ENCODE data around the gene ELMOD1.
A peak's percentile ranks its signal among the peaks of the same experiment; 100 is the strongest.

ELMOD1 gene

GRCh38 chr11:107689317-107690202, 98.6 kb downstream of the ELMOD1 start:
- H3K36me3 ChIP-seq (ENCODE audit: control insufficient read depth in 2 of 2, insufficient read depth in 1 of 2, low read length in 2 of 2) = no peaks in the 10 kb centered on the region
- H3K27ac ChIP-seq (ENCODE audit: extremely low read depth, low read depth, low read length) = no peak overlapping the region
- H3K4me1 ChIP-seq (ENCODE audit: control insufficient read depth, insufficient read depth, low read length) = no peaks in the 10 kb centered on the region
- TF ChIP-seq ZNF148 (tag by site-specific recombination; IDR thresholded peaks at IDR 0.05; ENCODE audit: borderline replicate concordance) (no peak), ZFP37 (tag by site-specific recombination; IDR thresholded peaks at IDR 0.05) (no peak), ZEB2 (tag by site-specific recombination; IDR thresholded peaks at IDR 0.05) (0 out of 2 replicates have a peak, but pooled peaks have one; percentile 44), MYNN (tag by site-specific recombination; IDR thresholded peaks at IDR 0.05; ENCODE audit: borderline replicate concordance) (no peak), ZNF423 (tag by site-specific recombination; IDR thresholded peaks at IDR 0.05) (no peak), BCL11B (tag by site-specific recombination; IDR thresholded peaks at IDR 0.05; ENCODE audit: low read depth) (peak; percentile 18; the same call in 1 of the 2 replicates), ZNF37A (tag by site-specific recombination; IDR thresholded peaks at IDR 0.05) (no peak), ZNF416 (tag by site-specific recombination; IDR thresholded peaks at IDR 0.05) (no peak), ZIC2 (tag by site-specific recombination; IDR thresholded peaks at IDR 0.05) (no peak), FEZF1 (tag by site-specific recombination; IDR thresholded peaks at IDR 0.05) (no peak), PRDM1 (tag by site-specific recombination; IDR thresholded peaks at IDR 0.05) (peak; percentile 51; the same call in 1 of the 2 replicates), ZNF837 (tag by site-specific recombination; IDR thresholded peaks at IDR 0.05) (no peak), ZNF239 (tag by site-specific recombination; IDR thresholded peaks at IDR 0.05) (no peak), PRDM10 (tag by site-specific recombination; IDR thresholded peaks at IDR 0.05) (0 out of 2 replicates have a peak, but pooled peaks have one; percentile 28), YY2 (tag by site-specific recombination; IDR thresholded peaks at IDR 0.05) (no peak), CTCF (tag by site-specific recombination; IDR thresholded peaks at IDR 0.05) (0 out of 2 replicates have a peak, but pooled peaks have one; percentile 9), ZNF654 (tag by site-specific recombination; IDR thresholded peaks at IDR 0.05; ENCODE audit: low read depth) (peak; percentile 84), ZNF169 (tag by site-specific recombination; IDR thresholded peaks at IDR 0.05) (no peak), ZSCAN30 (tag by site-specific recombination; IDR thresholded peaks at IDR 0.05) (peak; percentile 66), RBAK (tag by site-specific recombination; IDR thresholded peaks at IDR 0.05) (no peak), ZNF76 (tag by site-specific recombination; IDR thresholded peaks at IDR 0.05; ENCODE audit: borderline replicate concordance, low read depth) (no peak)
- TF ChIP-seq, protein P1, sequence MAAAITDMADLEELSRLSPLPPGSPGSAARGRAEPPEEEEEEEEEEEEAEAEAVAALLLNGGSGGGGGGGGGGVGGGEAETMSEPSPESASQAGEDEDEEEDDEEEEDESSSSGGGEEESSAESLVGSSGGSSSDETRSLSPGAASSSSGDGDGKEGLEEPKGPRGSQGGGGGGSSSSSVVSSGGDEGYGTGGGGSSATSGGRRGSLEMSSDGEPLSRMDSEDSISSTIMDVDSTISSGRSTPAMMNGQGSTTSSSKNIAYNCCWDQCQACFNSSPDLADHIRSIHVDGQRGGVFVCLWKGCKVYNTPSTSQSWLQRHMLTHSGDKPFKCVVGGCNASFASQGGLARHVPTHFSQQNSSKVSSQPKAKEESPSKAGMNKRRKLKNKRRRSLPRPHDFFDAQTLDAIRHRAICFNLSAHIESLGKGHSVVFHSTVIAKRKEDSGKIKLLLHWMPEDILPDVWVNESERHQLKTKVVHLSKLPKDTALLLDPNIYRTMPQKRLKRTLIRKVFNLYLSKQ (tag by site-specific recombination; IDR thresholded peaks at IDR 0.05; ENCODE audit: borderline replicate concordance) = no peak
- ChIA-PET CTCF (interaction anchor here (0.5 to 4.9 kb wide), 46 partner anchors 8 to 1659 kb away, joined by 3 to 98 read pairs (median 4); partner anchors contain the start of gene ALKBH8), POLR2A (no interaction called here)
- no peaks in the 10 kb centered on the region for H3K9me3 ChIP-seq (ENCODE audit: control insufficient read depth, insufficient read depth, low read depth, low read length)
- no peak overlapping the region for H3K4me3 ChIP-seq (ENCODE audit: low read depth, low read length)
